SU-DHL-6 (cell line): ENCODE data around the gene RGL3.

Experiments
- CTCF ChIP-seq: fragments of 200-600 bp; sonication (generic); IDR thresholded peaks from one replicate; pipeline ENCODE4 v1.5.1; 2017; ENCODE audit warnings: antibody characterized with exemption, mild to moderate bottlenecking, low read length, moderate library complexity; ENCODE audit not compliant: insufficient read depth, poor library complexity, severe bottlenecking
- EZH2phosphoT487 ChIP-seq: fragments of 200-600 bp; sonication (generic), shearing (Covaris generic); conservative IDR thresholded peaks from 2 replicates; pipeline ENCODE4 v1.6.1; 2018; ENCODE audit warnings: mild to moderate bottlenecking, antibody characterized with exemption, low read length, moderate library complexity, mixed read lengths

- no peak for TF ChIP-seq CTCF
- no peak for TF ChIP-seq EZH2phosphoT487
These were observed 37.5 kb upstream of the RGL3 start for GRCh38 chr19:11456659-11457058.
